Dendritic cell treated with granulocyte-macrophage colony-stimulating factor and Interleukin-4, amounts not matched to agents 40 ng/mL and 50 ng/mL, for 4 days (primary cell): Measurements from ENCODE around the gene ANO5.
A peak's percentile ranks its signal among the peaks of the same experiment; 100 is the strongest.

ENCODE experiments used
- H3K27ac Mint-ChIP-seq: one replicate; pipeline ENCODE4 v1.8.0; 2022; ENCODE audit warnings: mild to moderate bottlenecking, mixed read lengths
- H3K27me3 Mint-ChIP-seq: one replicate; pipeline ENCODE4 v1.8.0; 2022; ENCODE audit warnings: mild to moderate bottlenecking, mixed read lengths
- H3K36me3 Mint-ChIP-seq: one replicate; pipeline ENCODE4 v1.8.0; 2022; ENCODE audit warnings: low read depth, mixed read lengths
- H3K4me1 Mint-ChIP-seq: one replicate; pipeline ENCODE4 v1.8.0; 2022; ENCODE audit warnings: low read depth, mixed read lengths
- H3K4me3 Mint-ChIP-seq: one replicate; pipeline ENCODE4 v1.8.0; 2022; ENCODE audit warnings: mild to moderate bottlenecking, moderate library complexity, mixed read lengths
- H3K9me3 Mint-ChIP-seq: one replicate; pipeline ENCODE4 v1.8.0; 2022; ENCODE audit warnings: mixed read lengths
- intact Hi-C: fragments of 100-400 bp; cut with micrococcal nuclease; formaldehyde crosslinking; loops from one replicate; pipeline ENCODE4 v1.15.0; 2022

Gene ANO5

DNA sequence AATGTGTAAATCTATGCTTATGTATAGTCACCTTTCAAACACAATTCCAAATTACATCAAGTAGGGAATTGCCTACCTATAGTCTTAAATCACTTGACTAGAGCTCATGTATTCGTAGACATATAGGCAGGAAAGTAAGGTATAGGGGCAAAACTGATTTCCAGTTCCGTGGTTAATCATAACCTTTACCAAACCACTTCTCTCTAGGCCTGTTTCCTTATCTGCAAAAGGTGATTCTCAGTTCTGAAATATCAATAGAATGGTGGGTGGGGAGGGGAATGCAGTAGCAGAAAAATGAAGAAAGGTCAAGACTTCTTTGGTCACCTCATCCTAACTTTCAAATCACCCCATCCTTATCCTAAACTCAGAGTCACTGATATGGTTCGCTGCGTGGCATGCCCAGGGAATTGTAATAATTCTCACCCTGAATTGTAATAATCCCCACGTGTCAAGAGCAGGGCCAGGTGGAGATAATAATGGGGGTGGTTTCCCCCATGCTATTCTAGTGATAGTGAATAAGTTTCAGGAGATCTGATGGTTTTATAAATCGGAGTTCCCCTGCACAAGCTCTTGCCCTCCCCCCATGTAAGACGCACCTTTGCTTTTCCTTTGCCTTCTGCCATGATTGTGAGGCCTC, 1.9 kb upstream of the ANO5 start:
- intact Hi-C loops = no loop called here
- H3K36me3 Mint-ChIP-seq = peaks cover 11% of the 10 kb centered on the region
- H3K27ac Mint-ChIP-seq = no peak overlapping the region
- peaks cover 38% of the 10 kb centered on the region for H3K27me3 Mint-ChIP-seq
- no peak overlapping the region for H3K4me3 Mint-ChIP-seq
- no peaks in the 10 kb centered on the region for H3K9me3 Mint-ChIP-seq
- peaks cover 26% of the 10 kb centered on the region for H3K4me1 Mint-ChIP-seq

DNA sequence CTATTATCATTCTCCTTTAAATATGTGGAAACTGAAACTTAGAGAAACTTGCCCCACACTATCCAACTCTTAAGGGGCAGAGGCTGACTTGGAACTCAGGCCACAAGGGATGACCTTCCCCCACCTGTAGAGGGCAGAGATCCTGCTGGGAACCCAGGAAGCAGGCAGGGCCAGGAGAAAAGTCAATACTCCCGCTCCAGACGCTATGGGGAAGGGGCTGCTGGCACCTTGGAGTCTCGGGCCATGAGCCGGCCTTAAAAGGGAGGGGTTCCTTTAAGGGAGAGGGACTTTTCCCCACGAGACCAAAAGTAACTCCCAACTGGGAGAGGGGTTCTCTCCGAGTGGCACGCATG, 620 bp upstream of the ANO5 start:
- H3K4me1 Mint-ChIP-seq = peaks cover 26% of the 10 kb centered on the region
- H3K4me3 Mint-ChIP-seq = peak overlapping the region; percentile 98
- peaks cover 11% of the 10 kb centered on the region for H3K36me3 Mint-ChIP-seq
- H3K9me3 Mint-ChIP-seq = no peaks in the 10 kb centered on the region
- intact Hi-C loops = no loop called here
- peaks cover 30% of the 10 kb centered on the region for H3K27me3 Mint-ChIP-seq
- peak overlapping the region; percentile 84 for H3K27ac Mint-ChIP-seq

DNA sequence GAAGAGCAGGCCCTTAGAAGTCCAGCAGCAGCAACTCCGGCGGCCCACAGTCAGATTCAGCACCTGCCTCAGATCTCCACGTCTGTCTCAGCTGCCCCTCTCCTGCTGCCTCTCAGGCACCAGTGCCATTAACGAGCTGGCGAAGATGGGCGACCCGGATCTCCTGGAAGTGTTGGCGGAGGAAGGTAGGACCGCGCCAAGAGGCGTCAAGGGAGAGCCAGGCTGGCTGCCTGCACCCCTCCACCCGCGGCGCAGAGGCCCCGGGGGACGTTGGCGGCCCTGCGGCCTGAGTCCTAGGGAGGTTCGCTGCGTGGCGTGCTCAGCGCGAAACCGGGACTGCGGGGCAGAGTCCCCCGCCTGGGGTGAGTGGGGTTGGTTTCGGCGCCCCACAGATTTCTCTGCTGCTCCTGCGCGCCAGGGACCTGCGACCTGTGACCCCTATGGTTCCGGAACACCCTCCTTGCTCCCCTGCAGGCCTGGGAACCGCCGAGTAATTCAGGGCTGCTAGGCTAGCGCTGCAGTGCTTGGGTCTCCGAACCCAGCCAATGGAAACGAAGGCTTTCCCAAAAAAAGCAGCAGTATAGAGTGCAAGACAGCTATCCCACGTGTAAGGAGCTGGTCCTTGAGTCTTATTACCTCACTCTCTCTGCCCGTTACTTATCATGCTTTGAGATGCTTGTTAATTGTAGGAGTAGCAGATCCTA, 615 bp downstream of the ANO5 start:
- peak overlapping the region; percentile 98 for H3K4me3 Mint-ChIP-seq
- peaks cover 29% of the 10 kb centered on the region for H3K27me3 Mint-ChIP-seq
- intact Hi-C loops = no loop called here
- peak overlapping the region; percentile 84 for H3K27ac Mint-ChIP-seq
- no peaks in the 10 kb centered on the region for H3K9me3 Mint-ChIP-seq
- peaks cover 26% of the 10 kb centered on the region for H3K4me1 Mint-ChIP-seq
- peaks cover 11% of the 10 kb centered on the region for H3K36me3 Mint-ChIP-seq

DNA sequence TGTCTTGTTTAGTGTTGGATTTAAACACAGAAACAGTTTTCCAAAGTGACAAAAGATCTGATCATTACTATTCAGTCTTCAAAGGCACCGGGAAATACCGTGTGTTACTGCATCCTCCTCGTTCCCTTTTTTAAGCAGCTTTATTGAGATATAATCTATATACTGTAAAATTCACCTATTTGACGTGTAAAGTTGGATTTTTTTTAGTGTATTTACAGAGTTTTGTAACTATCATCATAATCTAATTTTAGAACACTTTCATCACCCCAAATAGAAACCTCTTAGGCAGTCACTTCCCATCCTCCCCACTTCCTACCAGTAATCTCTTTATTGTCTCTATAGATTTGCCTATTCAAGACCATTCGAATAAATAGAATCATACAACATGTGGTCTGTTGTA, 1.4 kb downstream of the ANO5 start:
- Mint-ChIP-seq H3K27ac (no peak overlapping the region), H3K36me3 (peaks cover 11% of the 10 kb centered on the region), H3K4me1 (peaks cover 26% of the 10 kb centered on the region), H3K27me3 (peaks cover 29% of the 10 kb centered on the region), H3K4me3 (peak overlapping the region; percentile 98), H3K9me3 (no peaks in the 10 kb centered on the region)
- intact Hi-C loops = no loop called here

DNA sequence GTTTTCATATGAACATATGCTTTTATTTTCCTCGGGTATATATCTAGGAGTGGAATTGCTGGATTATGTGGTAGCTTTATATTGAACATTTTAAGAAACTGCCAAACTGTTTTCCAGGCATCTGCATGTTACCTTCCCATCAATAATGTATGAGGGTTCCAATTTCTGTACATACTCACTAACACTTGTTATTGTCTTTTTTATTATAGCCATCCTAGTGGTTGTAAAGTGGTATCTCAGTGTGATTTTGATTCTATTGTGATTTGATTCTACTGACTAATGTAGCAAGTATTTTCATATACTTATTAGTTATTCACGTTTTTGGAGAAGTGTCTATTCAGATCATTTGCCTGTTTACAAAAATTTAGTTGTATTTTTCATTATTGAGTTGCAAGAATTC, 2.0 kb downstream of the ANO5 start:
- Mint-ChIP-seq H3K9me3 (no peaks in the 10 kb centered on the region), H3K4me1 (peaks cover 26% of the 10 kb centered on the region), H3K4me3 (no peak overlapping the region), H3K27ac (no peak overlapping the region), H3K27me3 (peaks cover 29% of the 10 kb centered on the region), H3K36me3 (peaks cover 11% of the 10 kb centered on the region)
- intact Hi-C loops = no loop called here

DNA sequence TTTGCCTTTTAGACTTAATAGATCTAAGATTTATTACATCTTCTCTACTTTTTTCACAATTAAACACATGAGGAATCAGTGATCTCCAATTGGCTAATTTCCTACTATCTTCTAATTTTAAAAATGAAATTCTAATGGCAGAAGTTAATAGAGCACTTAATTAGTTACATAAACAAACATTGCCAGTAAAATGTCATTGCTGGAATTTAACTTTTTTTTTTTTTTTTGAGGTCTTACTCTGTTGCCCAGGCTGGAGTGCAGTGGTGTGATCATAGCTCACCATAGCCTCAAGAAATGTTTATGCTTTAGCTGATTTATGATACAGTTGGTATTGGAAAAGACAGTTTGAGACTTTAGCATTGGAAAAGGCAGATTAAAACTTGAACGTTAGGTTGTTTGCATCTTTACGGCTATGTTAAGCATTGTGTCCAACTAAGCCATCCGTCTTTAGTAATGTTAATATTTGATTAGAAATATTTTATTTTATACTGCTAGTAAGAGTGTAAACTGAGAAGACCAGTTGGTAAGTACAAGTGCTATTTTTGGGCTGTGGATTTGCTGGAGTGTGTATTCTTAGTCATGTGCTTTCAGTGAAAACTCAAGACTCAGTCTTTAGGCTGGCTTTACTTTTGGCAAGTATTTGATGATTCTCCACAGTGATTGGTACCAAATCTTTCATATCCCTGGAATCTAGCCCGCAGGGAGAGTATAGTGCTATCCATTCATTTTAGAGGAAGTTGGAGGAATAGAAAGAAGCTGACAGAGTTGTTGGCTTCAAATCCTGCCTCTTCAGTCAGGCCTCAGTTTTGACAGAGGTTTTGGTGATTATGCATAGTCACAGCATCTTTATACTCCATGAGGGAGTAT, 4.5 kb downstream of the ANO5 start:
- H3K4me3 Mint-ChIP-seq = no peak overlapping the region

DNA sequence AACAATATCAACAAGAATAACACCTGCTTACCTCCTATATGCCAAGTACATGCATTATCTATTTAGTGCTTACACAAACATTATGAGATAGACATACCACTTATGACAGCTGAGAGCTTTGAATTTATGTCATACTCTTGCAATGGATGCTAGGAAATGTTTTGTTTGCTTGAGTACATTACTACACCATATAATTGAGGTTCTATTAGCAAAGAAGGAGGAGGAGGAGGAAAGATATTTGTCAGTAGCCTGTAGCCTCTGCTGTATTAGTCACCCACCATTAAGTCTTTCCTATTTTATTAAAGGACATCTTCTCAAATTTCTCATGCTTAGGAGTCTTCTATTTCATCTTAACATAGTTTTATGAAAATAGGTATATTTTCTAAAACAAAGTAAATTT, 6.4 kb downstream of the ANO5 start:
- Mint-ChIP-seq H3K9me3 (no peaks in the 10 kb centered on the region), H3K4me1 (peaks cover 5% of the 10 kb centered on the region), H3K36me3 (no peaks in the 10 kb centered on the region), H3K27ac (no peak overlapping the region), H3K4me3 (no peak overlapping the region), H3K27me3 (no peaks in the 10 kb centered on the region)
- intact Hi-C loops = no loop called here

More for the DNA sequence above, 4.5 kb downstream of the ANO5 start:
- Mint-ChIP-seq H3K27ac (no peak overlapping the region), H3K4me1 (peaks cover 24% of the 10 kb centered on the region), H3K9me3 (no peaks in the 10 kb centered on the region), H3K36me3 (peaks cover 9% of the 10 kb centered on the region), H3K27me3 (peaks cover 18% of the 10 kb centered on the region)
- intact Hi-C loops = no loop called here

DNA sequence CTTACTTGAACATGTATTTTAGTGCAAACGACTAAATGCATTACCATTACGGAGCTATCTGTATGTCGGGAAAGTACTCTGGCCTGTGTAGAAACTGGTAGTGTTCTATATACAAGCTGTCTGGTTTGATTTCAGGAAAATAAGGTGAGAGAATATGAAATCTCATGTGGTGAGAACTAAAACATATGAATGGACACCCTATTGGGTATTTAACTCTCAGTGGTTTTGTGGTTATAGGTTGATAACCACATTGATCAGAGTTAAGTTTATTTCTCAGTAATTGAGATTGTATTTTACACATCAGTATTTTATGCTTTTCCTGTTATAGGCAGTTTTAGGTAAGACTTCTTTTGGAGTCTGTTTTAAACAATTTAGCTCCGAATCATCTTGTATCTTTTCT, 10.4 kb downstream of the ANO5 start:
- Mint-ChIP-seq H3K27ac (no peak overlapping the region), H3K4me1 (no peaks in the 10 kb centered on the region), H3K4me3 (no peak overlapping the region), H3K27me3 (no peaks in the 10 kb centered on the region), H3K9me3 (no peaks in the 10 kb centered on the region), H3K36me3 (no peaks in the 10 kb centered on the region)
- intact Hi-C loops = no loop called here

DNA sequence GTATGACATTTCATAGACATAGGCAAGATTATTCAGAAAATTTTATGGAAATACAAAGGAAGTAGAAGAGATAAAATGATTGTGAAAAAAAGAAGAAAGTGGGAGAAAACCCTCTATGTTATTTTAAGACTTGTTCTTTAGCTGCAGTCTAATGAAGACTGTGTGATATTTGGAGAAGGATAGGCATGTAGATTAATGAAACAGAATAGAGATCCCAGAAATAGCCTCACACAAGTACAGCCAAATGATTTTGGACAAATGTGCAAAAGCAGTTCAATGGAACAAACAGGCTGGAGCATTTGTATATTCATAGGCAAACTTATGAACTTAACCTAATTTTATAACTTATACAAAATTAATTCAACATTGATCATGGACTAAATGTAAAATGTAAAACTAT, 14.3 kb downstream of the ANO5 start:
- no peaks in the 10 kb centered on the region for H3K36me3 Mint-ChIP-seq
- no peaks in the 10 kb centered on the region for H3K4me1 Mint-ChIP-seq
- no peak overlapping the region for H3K4me3 Mint-ChIP-seq
- H3K27ac Mint-ChIP-seq = no peak overlapping the region
- H3K9me3 Mint-ChIP-seq = no peaks in the 10 kb centered on the region
- H3K27me3 Mint-ChIP-seq = no peaks in the 10 kb centered on the region
- intact Hi-C loops = no loop called here

DNA sequence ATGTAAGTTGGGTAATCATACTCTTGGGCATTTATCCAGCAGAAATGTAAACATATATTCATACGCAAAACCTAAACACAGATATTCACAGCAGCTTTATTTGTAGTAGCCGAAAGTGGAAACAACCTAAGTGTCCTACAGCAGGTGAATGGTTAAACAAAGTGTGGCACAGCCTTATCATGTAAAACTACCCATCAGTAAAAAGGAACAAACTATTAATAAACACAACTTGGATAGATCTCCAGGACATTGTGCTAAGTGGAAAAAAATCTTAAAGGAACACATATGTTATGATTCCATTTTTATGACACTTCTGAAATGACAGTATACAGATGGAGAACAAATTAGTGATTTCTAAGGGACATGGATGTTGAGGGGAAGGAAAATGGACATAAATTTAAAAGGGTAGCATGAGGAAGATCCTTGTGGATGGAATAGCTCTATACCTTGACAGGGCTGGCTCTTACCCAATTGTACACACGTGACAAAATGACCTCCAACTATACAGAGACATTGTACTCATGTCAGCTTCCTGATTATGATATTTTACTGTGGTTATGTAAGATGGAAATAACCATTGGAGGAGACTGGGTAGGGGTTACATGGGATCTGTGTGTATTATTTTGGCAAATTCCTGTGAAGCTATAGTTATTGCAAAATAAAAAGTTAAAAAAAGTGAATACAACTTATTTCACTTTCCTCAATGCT, 15.4 kb downstream of the ANO5 start:
- no peak overlapping the region for H3K4me3 Mint-ChIP-seq
- intact Hi-C loops = no loop called here
- no peaks in the 10 kb centered on the region for H3K4me1 Mint-ChIP-seq
- no peaks in the 10 kb centered on the region for H3K9me3 Mint-ChIP-seq
- H3K36me3 Mint-ChIP-seq = no peaks in the 10 kb centered on the region
- H3K27ac Mint-ChIP-seq = no peak overlapping the region
- H3K27me3 Mint-ChIP-seq = no peaks in the 10 kb centered on the region

DNA sequence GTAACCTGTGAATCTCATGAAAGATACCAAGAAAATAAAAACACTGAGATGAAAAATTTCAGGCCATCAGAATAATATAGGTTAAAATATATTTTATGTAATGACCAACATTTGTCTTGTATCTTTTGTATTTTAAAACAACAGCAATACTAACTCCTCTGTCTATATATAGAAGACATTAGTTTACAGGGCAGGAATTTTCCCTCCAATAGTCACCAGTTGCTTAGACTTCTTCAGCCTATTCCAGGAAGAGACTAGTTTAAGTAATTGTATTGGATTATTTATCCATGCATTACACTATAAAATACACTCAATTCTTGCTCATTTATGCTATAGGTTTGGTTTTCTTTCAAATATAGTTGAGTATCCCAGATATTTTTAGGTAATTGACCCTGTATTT, 24.1 kb downstream of the ANO5 start:
- Mint-ChIP-seq H3K27ac (no peak overlapping the region), H3K4me1 (no peaks in the 10 kb centered on the region), H3K36me3 (no peaks in the 10 kb centered on the region), H3K4me3 (no peak overlapping the region), H3K27me3 (no peaks in the 10 kb centered on the region), H3K9me3 (no peaks in the 10 kb centered on the region)
- intact Hi-C loops = no loop called here

DNA sequence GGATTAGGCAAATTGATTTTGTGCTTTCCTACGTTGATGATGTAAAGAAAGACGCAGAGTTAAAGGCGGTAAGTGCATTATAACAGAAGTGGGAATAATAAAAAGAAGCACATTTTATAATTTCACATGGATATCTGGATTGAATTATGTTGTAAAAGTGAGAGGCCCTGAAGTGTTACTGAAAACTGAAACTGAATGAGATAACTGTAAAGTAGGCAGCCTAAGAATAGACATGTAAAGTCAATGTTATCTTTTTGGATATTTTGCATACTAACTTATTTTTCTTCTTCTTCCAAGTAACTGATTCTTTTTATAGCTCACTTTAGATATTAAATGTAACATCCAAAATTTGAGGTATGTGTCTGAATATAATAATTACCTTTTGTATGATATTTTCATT, 28.3 kb downstream of the ANO5 start:
- Mint-ChIP-seq H3K36me3 (no peaks in the 10 kb centered on the region), H3K4me1 (no peaks in the 10 kb centered on the region), H3K9me3 (no peaks in the 10 kb centered on the region), H3K4me3 (no peak overlapping the region), H3K27ac (no peak overlapping the region), H3K27me3 (no peaks in the 10 kb centered on the region)
- intact Hi-C loops = no loop called here

DNA sequence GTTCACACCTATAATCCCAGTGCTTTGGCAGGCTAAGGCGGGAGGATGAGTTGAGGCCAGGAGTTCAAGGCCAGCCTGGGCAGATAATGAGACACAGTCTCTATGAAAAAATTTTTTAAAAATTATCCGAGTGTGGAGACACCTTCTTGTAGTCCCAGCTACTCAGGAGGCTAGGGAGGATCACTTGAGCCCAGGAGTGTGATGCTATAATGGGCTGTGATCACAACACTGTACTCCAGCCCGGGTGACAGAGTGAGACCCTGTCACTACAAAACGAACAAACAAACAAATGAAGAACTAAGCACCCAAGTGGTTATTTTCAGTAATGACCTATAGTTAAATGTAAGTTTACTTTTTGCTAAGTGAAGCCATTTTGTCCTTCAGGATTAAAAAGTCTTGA, 32.3 kb downstream of the ANO5 start:
- Mint-ChIP-seq H3K36me3 (no peaks in the 10 kb centered on the region), H3K27me3 (no peaks in the 10 kb centered on the region), H3K4me1 (no peaks in the 10 kb centered on the region), H3K9me3 (no peaks in the 10 kb centered on the region), H3K4me3 (no peak overlapping the region), H3K27ac (no peak overlapping the region)
- intact Hi-C loops = no loop called here

DNA sequence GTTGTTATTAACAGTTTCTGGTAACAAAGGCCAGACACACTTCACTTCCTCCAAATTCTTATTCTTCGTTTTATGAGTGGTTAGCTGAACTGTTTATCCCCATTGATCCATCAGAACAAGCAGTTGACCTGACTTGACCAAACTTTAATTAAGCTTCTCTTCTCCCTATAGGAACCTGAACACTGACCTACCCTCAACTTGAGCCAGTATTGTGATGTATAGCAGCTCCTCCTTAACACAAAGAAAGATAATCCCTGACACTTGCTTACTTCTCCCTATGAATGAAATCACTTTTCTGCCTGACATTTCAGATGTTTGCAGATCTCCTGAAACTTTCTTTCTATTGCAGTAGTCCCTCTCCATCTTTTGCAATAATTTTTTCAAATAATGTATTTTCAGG, 41.9 kb downstream of the ANO5 start:
- no peak overlapping the region for H3K27ac Mint-ChIP-seq
- no peaks in the 10 kb centered on the region for H3K27me3 Mint-ChIP-seq
- no peaks in the 10 kb centered on the region for H3K36me3 Mint-ChIP-seq
- H3K4me3 Mint-ChIP-seq = no peak overlapping the region
- intact Hi-C loops = no loop called here
- H3K4me1 Mint-ChIP-seq = no peaks in the 10 kb centered on the region
- H3K9me3 Mint-ChIP-seq = no peaks in the 10 kb centered on the region
